Stimulated activated CD8-positive, alpha-beta memory T cell treated with anti-CD3 and anti-CD28 coated beads, Interleukin-15, amount 100 ng/mL, for 48 hours (primary cell): ENCODE data around the gene VMAC.
A peak's percentile ranks its signal among the peaks of the same experiment; 100 is the strongest.

Experiments
- DNase-seq, 2 donors: peaks; one replicate each; pipeline ENCODE4 v3.0.0-alpha.2; 2020; ENCODE audit warnings: low read depth in 2 of 2

Gene VMAC

GRCh38 chr19:5929179-5929578, 24.5 kb downstream of the VMAC start:
- no peak for DNase-seq

DNA sequence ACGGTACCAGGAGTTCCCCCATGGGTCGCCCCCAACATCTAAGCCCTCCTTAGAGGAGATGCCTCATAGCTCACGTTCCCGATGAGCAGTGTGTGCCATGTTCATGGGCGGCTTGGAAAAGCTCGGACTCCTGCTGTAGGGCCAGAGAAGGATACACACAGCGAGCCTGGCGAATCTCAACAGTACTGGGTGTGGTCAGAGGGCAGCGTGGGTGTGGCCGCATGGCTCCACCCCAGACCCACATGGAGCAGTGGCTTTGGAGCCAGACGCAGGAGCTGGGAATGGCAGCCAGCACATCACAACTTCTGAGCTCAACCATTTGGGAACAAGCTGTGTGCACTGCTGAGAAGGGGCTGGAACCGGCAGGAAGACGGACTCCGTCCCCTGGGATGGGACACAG, 25.0 kb downstream of the VMAC start:
- no peak for DNase-seq

- DNase-seq = no peak
These were observed 26.6 kb downstream of the VMAC start for GRCh38 chr19:5931251-5931650.

GRCh38 chr19:5932146-5932545, 27.5 kb downstream of the VMAC start:
- no peak for DNase-seq

GRCh38 chr19:5932609-5933262, 28.1 kb downstream of the VMAC start:
- no peak for DNase-seq

DNA sequence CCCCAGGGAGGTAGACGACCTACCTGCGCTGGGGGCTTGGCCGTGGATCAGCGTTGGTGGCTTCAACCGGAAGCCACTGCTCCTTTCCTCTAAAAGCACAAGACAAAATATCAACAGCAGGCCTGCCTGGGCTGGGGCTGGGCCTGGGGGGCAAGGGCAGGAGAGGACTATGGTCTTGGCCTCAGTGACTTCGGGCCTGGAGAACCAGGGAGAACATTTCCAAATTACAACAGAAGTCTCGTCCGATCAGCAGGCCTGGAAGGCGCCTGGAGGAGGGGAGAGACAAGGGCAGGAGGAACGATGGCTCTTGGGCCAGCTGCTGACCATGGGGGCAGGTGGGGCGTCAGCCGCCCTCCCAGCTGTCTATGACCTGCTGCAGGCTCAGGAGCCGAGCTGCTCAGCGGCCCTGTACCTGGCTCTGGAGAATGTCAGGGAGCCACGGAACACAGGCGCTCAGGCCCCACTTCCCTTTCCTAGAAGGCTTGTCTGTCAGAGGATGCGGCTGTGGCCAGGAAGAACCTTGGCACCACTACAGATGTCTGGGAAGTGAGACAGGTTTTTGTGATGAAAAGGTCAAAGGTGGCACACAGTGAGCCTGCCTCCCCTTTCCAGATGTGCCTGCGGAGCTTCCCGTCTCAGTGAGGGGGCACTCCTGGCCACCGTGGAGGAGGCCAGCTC, 28.9 kb downstream of the VMAC start:
- DNase-seq = no peak

GRCh38 chr19:5934069-5934401, 29.4 kb downstream of the VMAC start:
- no peak for DNase-seq

GRCh38 chr19:5934774-5935472, 30.3 kb downstream of the VMAC start:
- DNase-seq = no peak

GRCh38 chr19:5935473-5936291, 31.0 kb downstream of the VMAC start:
- DNase-seq = no peak

- no peak for DNase-seq
These were observed 31.6 kb downstream of the VMAC start for GRCh38 chr19:5936292-5936592.

DNA sequence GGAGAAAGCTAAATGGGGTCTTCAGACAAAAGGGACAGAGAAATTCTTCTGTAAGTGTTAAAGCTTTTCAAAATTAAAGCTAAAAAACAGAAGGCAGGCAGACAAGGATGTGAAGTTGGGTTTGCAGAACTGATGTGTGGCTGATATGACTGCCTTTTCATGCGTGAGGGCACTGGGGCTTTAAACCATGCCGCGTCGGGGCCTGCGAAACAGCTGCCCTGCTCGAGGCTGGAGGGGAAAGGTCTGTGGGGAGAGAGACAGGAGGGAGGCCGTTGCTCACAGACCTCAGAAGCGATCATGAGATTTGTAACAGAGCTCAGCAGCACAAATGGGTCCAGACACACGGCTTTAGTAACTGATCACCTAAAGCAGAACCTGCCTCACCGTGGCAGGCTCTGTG, 32.9 kb downstream of the VMAC start:
- no peak for DNase-seq

DNA sequence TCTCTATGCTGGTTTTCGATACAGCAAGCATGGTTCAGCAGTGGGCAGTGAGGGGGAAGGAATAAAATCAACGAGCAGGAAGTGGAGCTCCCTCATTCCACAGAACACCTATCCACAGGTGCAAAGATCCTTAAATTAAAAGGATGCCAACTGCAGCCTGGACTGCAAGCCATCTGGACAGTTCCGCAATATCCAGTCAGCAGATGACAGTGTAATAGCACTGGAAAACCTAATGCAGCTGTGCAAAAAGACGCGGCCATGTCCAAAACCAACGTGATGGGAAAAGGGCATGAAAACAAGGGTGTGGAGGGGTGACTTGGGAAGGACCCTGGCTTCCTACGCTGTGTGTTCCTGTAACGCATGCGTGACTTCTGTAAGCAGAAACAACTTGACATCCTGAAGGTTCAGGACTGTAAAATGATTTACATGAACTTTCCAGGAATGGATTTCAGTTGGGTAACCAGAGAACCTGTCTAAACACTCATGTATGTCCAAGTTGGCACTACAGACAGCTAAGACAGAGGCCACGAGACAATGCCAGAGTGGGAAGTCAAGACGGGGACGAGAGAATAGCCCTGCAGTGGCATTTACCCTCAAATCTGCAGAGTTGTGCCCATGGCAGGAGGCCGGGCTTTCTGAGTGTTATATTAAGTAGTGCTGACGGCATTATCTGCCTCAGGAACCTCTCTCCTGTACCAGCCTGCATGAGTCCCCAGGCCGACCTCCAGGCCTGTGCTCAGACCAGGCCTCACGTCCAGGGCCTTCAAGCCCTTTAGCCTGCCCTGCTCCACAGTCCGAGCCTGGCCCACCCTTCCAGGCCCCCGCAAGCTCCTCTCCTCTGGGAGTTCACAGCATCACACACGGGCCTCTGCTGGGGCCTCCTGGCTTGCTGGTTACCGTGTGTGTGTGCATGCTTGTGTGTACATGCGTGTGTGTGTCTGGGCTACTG, 35.9 kb downstream of the VMAC start:
- DNase-seq = no peak

DNA sequence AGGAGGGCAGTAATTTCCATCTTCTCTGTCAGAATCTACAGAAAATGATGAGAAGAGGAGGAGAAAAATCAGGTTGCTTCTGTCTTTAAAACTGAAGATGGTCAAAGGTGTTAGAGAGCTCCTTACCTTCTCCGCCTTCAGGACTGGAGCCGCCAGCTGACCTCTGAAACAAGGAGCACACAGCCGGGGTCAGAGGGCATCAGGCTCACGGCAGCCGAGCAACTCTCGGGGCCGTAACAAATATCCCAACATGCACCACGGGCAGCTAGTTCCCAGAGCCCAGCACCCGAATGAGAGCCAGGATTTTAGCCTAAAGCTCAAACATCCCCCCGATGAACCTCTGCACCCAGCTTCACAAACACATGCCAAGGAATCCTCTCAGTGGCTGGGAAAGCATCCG, 37.0 kb downstream of the VMAC start:
- no peak for DNase-seq

DNA sequence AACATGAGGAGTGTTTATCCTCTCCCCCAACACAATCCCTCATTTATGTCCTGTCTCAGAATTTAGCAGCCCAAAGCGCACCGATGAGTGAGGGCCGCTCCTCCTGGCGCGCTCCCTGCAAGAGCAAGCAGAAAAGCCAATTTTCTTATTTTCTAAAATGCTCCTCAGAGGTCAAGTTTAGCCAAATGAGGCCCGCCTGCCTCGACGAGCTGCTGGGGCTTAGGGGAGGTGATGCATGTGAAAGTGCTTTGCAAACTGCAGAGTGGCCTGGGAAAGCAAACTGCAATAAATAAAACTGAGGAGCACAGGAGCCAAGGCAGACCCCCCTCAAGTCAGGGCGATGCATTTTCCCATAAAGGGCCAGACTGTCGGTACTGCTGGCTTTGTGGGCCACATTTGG, 38.4 kb downstream of the VMAC start:
- DNase-seq = no peak

DNA sequence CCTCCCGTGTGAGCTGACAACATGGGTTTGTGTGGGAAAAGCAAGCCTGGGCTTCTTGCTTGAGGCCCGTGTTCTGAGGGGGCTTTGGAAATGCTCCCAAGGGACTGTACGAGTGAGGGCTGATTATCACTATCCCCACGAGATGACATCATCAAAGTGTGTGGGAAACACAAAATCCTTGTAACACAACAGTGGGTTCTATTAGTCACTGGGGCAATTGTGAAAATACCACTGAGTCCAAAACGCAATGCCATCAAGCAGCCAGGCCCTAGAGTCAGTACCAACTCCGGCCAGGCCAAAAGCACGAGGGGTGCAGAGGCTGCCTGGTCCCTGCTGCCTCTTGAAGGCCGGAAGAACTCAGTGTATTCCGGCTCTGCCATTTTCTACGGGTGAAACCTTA, 39.0 kb downstream of the VMAC start:
- no peak for DNase-seq

DNA sequence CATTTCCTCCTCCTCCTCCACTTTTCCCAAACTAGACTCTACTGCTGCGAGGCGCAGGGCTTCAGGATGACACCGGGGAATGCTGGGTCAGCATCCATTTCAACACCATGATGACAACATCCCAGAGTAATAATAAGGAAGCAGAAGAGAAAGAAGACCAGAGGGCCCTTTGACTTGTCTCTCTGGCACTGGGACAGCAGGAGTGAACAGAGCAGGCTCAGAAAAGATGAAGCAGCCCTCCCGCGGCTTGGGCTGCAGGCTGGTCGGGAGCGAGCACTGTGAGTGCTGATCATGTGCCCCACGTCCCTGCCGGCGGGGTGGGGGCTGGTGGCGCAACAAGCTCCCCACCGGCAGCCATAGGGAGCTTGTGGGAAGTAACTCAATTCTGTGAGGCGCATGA, 42.8 kb downstream of the VMAC start:
- DNase-seq = no peak

DNA sequence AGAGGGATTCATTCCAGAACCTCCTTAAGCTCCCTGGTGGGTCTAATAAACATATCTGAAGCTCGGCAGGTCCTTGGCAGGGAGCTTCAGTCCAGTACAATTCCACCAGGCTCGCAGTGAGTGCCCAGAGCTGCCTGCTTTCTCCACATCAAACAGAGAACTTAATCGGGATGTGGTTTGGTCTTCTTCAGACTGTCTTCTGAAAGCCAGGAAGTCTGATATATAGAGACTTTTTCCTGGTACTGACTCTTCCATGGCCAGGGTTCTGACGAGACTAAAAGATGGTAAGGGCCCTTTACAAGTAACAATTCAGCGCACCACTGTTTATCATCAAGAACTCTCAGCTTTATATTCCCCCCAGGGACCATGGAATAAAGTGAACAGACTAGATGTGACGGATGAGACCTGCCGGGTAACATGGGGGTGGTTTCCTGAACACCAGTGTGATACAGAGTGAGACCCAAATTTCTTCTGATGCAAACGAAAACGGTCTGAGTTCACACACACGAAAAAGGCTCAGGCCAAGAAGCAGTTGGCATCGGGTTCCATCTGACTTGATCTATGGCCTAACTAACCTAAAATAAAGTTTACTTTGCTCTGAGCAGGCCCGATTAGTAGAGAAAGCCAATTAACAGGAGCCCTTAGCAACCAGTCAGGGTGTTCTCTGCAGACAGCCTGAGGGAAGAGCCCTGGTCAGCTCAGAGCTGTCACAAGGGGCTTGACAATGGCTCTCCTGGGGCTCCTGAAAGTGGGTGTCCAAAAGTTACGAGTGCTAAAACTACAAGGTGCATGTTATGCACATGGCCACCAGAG, 44.3 kb downstream of the VMAC start:
- no peak for DNase-seq

DNA sequence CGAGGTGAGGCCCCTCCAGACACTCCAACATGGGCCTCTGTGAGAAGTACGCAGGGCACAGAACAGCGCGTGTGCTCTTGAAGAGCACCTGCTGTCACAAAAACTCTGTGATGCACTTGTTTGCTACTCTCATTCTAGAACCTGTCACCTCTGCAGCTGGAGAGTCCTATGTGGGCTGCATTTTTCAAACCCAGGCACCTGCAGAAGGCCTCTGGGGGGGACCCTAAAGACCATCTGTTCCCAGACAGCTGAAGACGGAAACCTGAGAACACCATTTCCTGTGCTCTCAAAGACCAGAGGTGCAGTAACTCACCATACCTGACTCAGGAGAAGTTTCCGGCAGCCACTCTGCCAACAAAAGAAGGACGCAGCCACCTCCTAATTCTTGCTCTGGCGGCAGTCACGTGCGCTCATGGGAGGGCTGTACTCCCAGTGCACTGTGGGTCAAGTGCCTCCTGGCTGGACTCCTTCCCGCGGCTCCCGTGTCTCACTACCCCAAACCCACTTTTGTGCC, 45.2 kb downstream of the VMAC start:
- peak in 1 of 2 donors; percentile 24 for DNase-seq

GRCh38 chr19:5950741-5951140, 46.1 kb downstream of the VMAC start:
- no peak for DNase-seq

GRCh38 chr19:5951338-5951861, 46.7 kb downstream of the VMAC start:
- no peak for DNase-seq
